Stimulated activated naive CD8-positive, alpha-beta T cell treated with anti-CD3 and anti-CD28 coated beads, Interleukin-15, Interleukin-2, amounts not matched to agents 100 ng/mL and 50 ng/mL, for 24 hours (primary cell): ENCODE results near the gene SOWAHD.
"Not testable (repeated sequence)": the region's sequence is repeated elsewhere in the genome, so short reads cannot be mapped to it uniquely, and the experiment has no call there.

Source experiments
- H3K27ac Mint-ChIP-seq: one replicate; pipeline ENCODE4 v1.8.0; 2021; ENCODE audit warnings: mild to moderate bottlenecking, mixed read lengths
- H3K27me3 Mint-ChIP-seq: one replicate; pipeline ENCODE4 v1.8.0; 2021; ENCODE audit warnings: mixed read lengths
- H3K36me3 Mint-ChIP-seq: one replicate; pipeline ENCODE4 v1.8.0; 2021; ENCODE audit warnings: low read depth, mixed read lengths
- H3K4me1 Mint-ChIP-seq: one replicate; pipeline ENCODE4 v1.8.0; 2021; ENCODE audit warnings: low read depth, mixed read lengths
- H3K4me3 Mint-ChIP-seq: one replicate; pipeline ENCODE4 v1.8.0; 2021; ENCODE audit warnings: mild to moderate bottlenecking, mixed read lengths
- H3K9me3 Mint-ChIP-seq: one replicate; pipeline ENCODE4 v1.8.0; 2021; ENCODE audit warnings: mixed read lengths

Gene SOWAHD

GRCh38 chrX:119757979-119758730 lies at the start of gene SOWAHD:
Gene SOWAHD (plus strand): TSS chrX:119758588. CDS start chrX:119758668, 80 bp downstream.
- Mint-ChIP-seq H3K4me1 (peaks cover 45% of the 10 kb centered on the region), H3K4me3 (peak within 1 kb of the TSS; percentile 74), H3K27ac (peak within 1 kb of the TSS; percentile 45)

GRCh38 chrX:119708936-119709335 lies 49.5 kb upstream of the SOWAHD start:
- H3K36me3 Mint-ChIP-seq = no peaks in the 10 kb centered on the region
- H3K9me3 Mint-ChIP-seq = no peaks in the 10 kb centered on the region
- no peaks in the 10 kb centered on the region for H3K27me3 Mint-ChIP-seq
- no peak overlapping the region for H3K4me3 Mint-ChIP-seq
- no peak overlapping the region for H3K27ac Mint-ChIP-seq
- H3K4me1 Mint-ChIP-seq = peaks cover 3% of the 10 kb centered on the region

More at GRCh38 chrX:119757979-119758730, at the start of gene SOWAHD:
- no peaks in the 10 kb centered on the region for H3K36me3 Mint-ChIP-seq
- no peaks in the 10 kb centered on the region for H3K27me3 Mint-ChIP-seq
- no peaks in the 10 kb centered on the region for H3K9me3 Mint-ChIP-seq

- Mint-ChIP-seq H3K4me1 (no peaks in the 10 kb centered on the region), H3K4me3 (no peak overlapping the region), H3K27ac (no peak overlapping the region), H3K27me3 (no peaks in the 10 kb centered on the region), H3K36me3 (no peaks in the 10 kb centered on the region), H3K9me3 (no peaks in the 10 kb centered on the region)
These were observed 48.8 kb upstream of the SOWAHD start for GRCh38 chrX:119709630-119710029.

- H3K4me1 Mint-ChIP-seq = no peaks in the 10 kb centered on the region
- H3K9me3 Mint-ChIP-seq = no peaks in the 10 kb centered on the region
- no peaks in the 10 kb centered on the region for H3K27me3 Mint-ChIP-seq
- no peak overlapping the region for H3K27ac Mint-ChIP-seq
- no peak overlapping the region for H3K4me3 Mint-ChIP-seq
- H3K36me3 Mint-ChIP-seq = no peaks in the 10 kb centered on the region
These were observed 36.9 kb upstream of the SOWAHD start for GRCh38 chrX:119721487-119721886.

- H3K4me1 Mint-ChIP-seq = peaks cover 1% of the 10 kb centered on the region
- no peaks in the 10 kb centered on the region for H3K9me3 Mint-ChIP-seq
- no peak overlapping the region for H3K27ac Mint-ChIP-seq
- H3K4me3 Mint-ChIP-seq = no peak overlapping the region
- no peaks in the 10 kb centered on the region for H3K27me3 Mint-ChIP-seq
- no peaks in the 10 kb centered on the region for H3K36me3 Mint-ChIP-seq
These were observed 36.5 kb upstream of the SOWAHD start for GRCh38 chrX:119721926-119722325.

GRCh38 chrX:119726900-119727555 lies 31.4 kb upstream of the SOWAHD start:
- Mint-ChIP-seq H3K36me3 (no peaks in the 10 kb centered on the region), H3K27ac (no peak overlapping the region), H3K4me3 (peak overlapping the region; percentile 42), H3K27me3 (no peaks in the 10 kb centered on the region), H3K4me1 (peaks cover 6% of the 10 kb centered on the region), H3K9me3 (no peaks in the 10 kb centered on the region)

- Mint-ChIP-seq H3K36me3 (no peaks in the 10 kb centered on the region), H3K27me3 (no peaks in the 10 kb centered on the region), H3K9me3 (no peaks in the 10 kb centered on the region), H3K4me3 (no peak overlapping the region), H3K4me1 (peaks cover 6% of the 10 kb centered on the region), H3K27ac (no peak overlapping the region)
These were observed 29.9 kb upstream of the SOWAHD start for GRCh38 chrX:119728487-119728886.

- Mint-ChIP-seq H3K27ac (no peak overlapping the region), H3K4me3 (no peak overlapping the region), H3K36me3 (no peaks in the 10 kb centered on the region), H3K4me1 (peaks cover 6% of the 10 kb centered on the region), H3K9me3 (no peaks in the 10 kb centered on the region), H3K27me3 (no peaks in the 10 kb centered on the region)
These were observed 28.8 kb upstream of the SOWAHD start for GRCh38 chrX:119729408-119730201.

GRCh38 chrX:119734897-119735339 lies 23.5 kb upstream of the SOWAHD start:
- Mint-ChIP-seq H3K4me3 (no peak overlapping the region), H3K27me3 (no peaks in the 10 kb centered on the region), H3K36me3 (no peaks in the 10 kb centered on the region), H3K27ac (no peak overlapping the region), H3K4me1 (no peaks in the 10 kb centered on the region), H3K9me3 (no peaks in the 10 kb centered on the region)

- Mint-ChIP-seq H3K4me1 (no peaks in the 10 kb centered on the region), H3K9me3 (no peaks in the 10 kb centered on the region), H3K27me3 (no peaks in the 10 kb centered on the region), H3K4me3 (no peak overlapping the region), H3K36me3 (no peaks in the 10 kb centered on the region), H3K27ac (no peak overlapping the region)
These were observed 22.9 kb upstream of the SOWAHD start for GRCh38 chrX:119735467-119735866.

- Mint-ChIP-seq H3K27me3 (no peaks in the 10 kb centered on the region), H3K9me3 (no peaks in the 10 kb centered on the region), H3K36me3 (no peaks in the 10 kb centered on the region), H3K27ac (no peak overlapping the region), H3K4me3 (no peak overlapping the region), H3K4me1 (no peaks in the 10 kb centered on the region)
These were observed 22.1 kb upstream of the SOWAHD start for GRCh38 chrX:119736206-119736764.

- no peaks in the 10 kb centered on the region for H3K9me3 Mint-ChIP-seq
- H3K4me1 Mint-ChIP-seq = no peaks in the 10 kb centered on the region
- H3K27me3 Mint-ChIP-seq = no peaks in the 10 kb centered on the region
- no peak overlapping the region for H3K27ac Mint-ChIP-seq
- H3K36me3 Mint-ChIP-seq = no peaks in the 10 kb centered on the region
- H3K4me3 Mint-ChIP-seq = no peak overlapping the region
These were observed 19.6 kb upstream of the SOWAHD start for GRCh38 chrX:119738742-119739141.

- no peaks in the 10 kb centered on the region for H3K9me3 Mint-ChIP-seq
- H3K36me3 Mint-ChIP-seq = no peaks in the 10 kb centered on the region
- H3K27me3 Mint-ChIP-seq = no peaks in the 10 kb centered on the region
- H3K4me1 Mint-ChIP-seq = peaks cover 4% of the 10 kb centered on the region
- H3K27ac Mint-ChIP-seq = no peak overlapping the region
- H3K4me3 Mint-ChIP-seq = no peak overlapping the region
These were observed 13.0 kb upstream of the SOWAHD start for GRCh38 chrX:119745283-119745848.

GRCh38 chrX:119750131-119750530 lies 8.3 kb upstream of the SOWAHD start:
- H3K9me3 Mint-ChIP-seq, H3K27me3 Mint-ChIP-seq, H3K36me3 Mint-ChIP-seq: not testable (repeated sequence)
- H3K4me3 Mint-ChIP-seq = peak overlapping the region; percentile 7
- peaks cover 20% of the 10 kb centered on the region for H3K4me1 Mint-ChIP-seq
- peak overlapping the region; percentile 40 for H3K27ac Mint-ChIP-seq
